Kidney epithelial cell (primary cell): ENCODE data around the gene TINCR. TPM values are rescaled to one million over a fixed set of nuclear protein-coding genes. Genes with fewer than 3 reads are reported as not detected.

Experiments
- DNase-seq: peaks from one replicate; pipeline ENCODE4 v3.0.0-alpha.2; 2010; ENCODE audit warnings: low read depth
- H3K27me3 ChIP-seq: 2 replicates; pipeline ENCODE4 v1.6.0; 2011; ENCODE audit warnings: low read length; ENCODE audit not compliant: control insufficient read depth, insufficient read depth
- H3K36me3 ChIP-seq: 2 replicates; pipeline ENCODE4 v1.5.1; 2011; ENCODE audit warnings: low read length; ENCODE audit not compliant: control insufficient read depth, insufficient read depth
- H3K4me3 ChIP-seq: 2 replicates; pipeline ENCODE4 v1.5.1; 2011; ENCODE audit warnings: low read depth, mild to moderate bottlenecking, control low read depth, low read length
- CTCF ChIP-seq: IDR thresholded peaks from 2 replicates; pipeline ENCODE4 v1.5.1; 2011; ENCODE audit warnings: mild to moderate bottlenecking, moderate library complexity, low read length, control low read depth, inconsistent platforms; ENCODE audit not compliant: insufficient read depth, poor library complexity, severe bottlenecking
- total RNA-seq: library from RNA; depleted of rRNA; stranded (reverse); fragments of >200 nt; gene quantifications from 2 replicates; pipeline ENCODE4 v1.2.3, GENCODE V29; 2015

The TINCR gene
- total RNA-seq, 1 donor from 2014 or later = 1.0 TPM

- Histone ChIP-seq H3K4me3 (no peak overlapping the region), H3K36me3 (no peaks in the 10 kb centered on the region), H3K27me3 (peaks cover 10% of the 10 kb centered on the region)
- no peak for TF ChIP-seq CTCF
- DNase-seq = no peak
Measured at GRCh38 chr19:5536337-5536894, 31.3 kb downstream of the TINCR start.

- Histone ChIP-seq H3K4me3 (no peak overlapping the region), H3K27me3 (peaks cover 11% of the 10 kb centered on the region), H3K36me3 (no peaks in the 10 kb centered on the region)
- no peak for DNase-seq
- peak; percentile 39 for TF ChIP-seq CTCF
Measured at GRCh38 chr19:5534787-5535586, 32.8 kb downstream of the TINCR start.

- DNase-seq = no peak
- Histone ChIP-seq H3K4me3 (no peak overlapping the region), H3K36me3 (no peaks in the 10 kb centered on the region), H3K27me3 (peaks cover 11% of the 10 kb centered on the region)
- no peak for TF ChIP-seq CTCF
Measured at GRCh38 chr19:5533257-5533656, 34.5 kb downstream of the TINCR start.

GRCh38 chr19:5530701-5531100 lies 37.1 kb downstream of the TINCR start:
- DNase-seq = no peak
- TF ChIP-seq CTCF = no peak
- Histone ChIP-seq H3K4me3 (no peak overlapping the region), H3K36me3 (no peaks in the 10 kb centered on the region), H3K27me3 (peaks cover 3% of the 10 kb centered on the region)

- Histone ChIP-seq H3K27me3 (peaks cover 3% of the 10 kb centered on the region), H3K4me3 (no peak overlapping the region), H3K36me3 (no peaks in the 10 kb centered on the region)
- TF ChIP-seq CTCF = no peak
- no peak for DNase-seq
Measured at GRCh38 chr19:5526691-5527090, 41.1 kb downstream of the TINCR start.
